GM20431 (cell line): ENCODE measurements around the gene ITGB6.

Experiments used
- in situ Hi-C: fragments of 300-500 bp; cut with MseI, MboI; formaldehyde crosslinking; loops from one replicate; pipeline ENCODE4 v1.15.0; 2020; ENCODE audit warnings: low sequenced_read_pairs; ENCODE audit not compliant: unreplicated experiment

ITGB6 gene, protein sequence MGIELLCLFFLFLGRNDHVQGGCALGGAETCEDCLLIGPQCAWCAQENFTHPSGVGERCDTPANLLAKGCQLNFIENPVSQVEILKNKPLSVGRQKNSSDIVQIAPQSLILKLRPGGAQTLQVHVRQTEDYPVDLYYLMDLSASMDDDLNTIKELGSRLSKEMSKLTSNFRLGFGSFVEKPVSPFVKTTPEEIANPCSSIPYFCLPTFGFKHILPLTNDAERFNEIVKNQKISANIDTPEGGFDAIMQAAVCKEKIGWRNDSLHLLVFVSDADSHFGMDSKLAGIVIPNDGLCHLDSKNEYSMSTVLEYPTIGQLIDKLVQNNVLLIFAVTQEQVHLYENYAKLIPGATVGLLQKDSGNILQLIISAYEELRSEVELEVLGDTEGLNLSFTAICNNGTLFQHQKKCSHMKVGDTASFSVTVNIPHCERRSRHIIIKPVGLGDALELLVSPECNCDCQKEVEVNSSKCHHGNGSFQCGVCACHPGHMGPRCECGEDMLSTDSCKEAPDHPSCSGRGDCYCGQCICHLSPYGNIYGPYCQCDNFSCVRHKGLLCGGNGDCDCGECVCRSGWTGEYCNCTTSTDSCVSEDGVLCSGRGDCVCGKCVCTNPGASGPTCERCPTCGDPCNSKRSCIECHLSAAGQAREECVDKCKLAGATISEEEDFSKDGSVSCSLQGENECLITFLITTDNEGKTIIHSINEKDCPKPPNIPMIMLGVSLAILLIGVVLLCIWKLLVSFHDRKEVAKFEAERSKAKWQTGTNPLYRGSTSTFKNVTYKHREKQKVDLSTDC

DNA sequence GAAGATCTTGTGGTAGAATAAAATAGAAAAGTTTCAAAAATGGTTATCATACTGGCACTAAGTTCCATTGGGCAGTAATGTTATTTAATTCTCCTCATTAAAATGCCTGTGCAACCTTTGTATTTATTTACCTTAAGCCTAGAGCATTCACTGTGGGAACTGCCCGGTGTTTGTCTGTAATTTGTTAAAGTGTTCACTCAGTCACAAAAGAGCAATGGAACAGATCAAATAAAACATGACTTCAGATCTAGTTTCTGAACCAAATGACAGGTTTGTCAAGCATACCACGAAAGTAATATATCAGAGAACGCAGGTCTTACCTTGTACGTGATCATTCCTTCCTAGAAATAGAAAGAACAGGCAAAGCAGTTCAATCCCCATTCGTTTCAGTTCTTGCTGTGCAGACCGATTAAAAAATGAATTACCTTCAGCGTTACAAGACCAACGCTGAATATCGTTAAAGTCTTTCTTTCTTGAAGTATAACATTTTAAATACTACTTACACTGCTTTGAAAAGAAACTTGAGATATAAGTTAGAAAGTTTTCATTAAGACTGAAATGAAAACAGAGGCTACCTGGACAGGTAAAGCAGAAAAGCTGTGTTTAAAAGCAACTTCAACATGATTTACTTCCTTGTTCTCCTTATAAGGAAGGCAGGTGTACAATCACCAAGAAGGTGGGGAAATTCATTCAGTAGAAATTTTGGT is at the start of gene ITGB6:
Gene ITGB6, minus strand, starts transcription at position 590 of the 707 bp plus-strand sequence. Its CDS starts 209 bp downstream, at position 381.
- in situ Hi-C loops, result no loop called here

DNA sequence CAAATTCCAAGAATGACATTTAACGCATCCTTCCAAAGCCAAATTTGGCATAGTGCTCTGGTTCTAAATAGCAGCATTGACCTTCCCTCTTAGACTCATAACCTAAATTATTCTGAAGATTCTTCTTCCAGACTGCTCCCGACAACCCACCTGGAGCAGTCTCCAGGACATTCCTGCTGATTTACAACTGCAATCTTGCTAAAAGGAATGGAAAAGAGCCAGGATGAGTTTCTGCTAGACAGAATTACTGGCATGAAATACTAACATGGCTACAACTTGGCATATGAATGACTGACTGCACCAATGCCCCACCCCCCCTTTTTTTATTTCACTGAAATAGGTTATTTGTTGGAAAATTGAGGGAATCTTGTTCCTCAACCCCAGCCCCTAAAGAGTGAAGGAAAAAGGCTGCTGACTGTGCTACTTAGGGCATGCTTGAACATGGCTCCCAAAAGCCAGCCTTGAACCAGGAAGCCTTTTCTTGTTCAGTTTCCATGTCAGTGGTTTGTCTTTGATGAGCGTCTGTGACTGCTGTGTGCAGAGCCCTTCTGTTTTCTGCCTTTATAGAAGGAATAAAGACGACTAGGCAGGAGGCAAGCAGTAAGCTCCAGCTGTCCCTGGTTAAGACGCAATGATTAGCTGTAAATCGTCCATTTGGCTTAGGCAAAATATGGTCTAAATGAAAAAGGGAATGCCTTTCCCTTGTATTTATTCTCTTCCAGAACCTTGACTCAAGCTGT is 47.4 kb upstream of the ITGB6 start:
- in situ Hi-C loops, result no loop called here

DNA sequence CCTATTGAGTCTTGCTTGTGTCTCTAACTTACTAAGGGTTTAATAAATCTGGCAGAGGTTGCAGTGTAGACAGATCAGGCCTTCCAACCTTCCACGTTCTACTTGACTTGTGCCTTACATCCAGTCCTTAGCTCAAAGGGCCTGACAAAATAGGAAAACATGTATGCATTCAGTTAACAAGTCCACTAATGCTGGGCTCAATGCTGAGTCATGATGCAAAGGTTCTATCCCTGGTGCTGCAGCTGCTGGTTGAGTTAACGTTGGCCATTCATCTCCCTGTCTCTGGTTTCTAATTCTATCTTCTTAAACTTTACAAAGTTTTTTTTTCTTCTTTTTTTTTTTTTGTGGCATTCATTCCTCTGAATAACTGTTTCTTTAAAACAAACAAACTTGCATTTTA is 46.3 kb upstream of the ITGB6 start:
- in situ Hi-C loops, result no loop called here

DNA sequence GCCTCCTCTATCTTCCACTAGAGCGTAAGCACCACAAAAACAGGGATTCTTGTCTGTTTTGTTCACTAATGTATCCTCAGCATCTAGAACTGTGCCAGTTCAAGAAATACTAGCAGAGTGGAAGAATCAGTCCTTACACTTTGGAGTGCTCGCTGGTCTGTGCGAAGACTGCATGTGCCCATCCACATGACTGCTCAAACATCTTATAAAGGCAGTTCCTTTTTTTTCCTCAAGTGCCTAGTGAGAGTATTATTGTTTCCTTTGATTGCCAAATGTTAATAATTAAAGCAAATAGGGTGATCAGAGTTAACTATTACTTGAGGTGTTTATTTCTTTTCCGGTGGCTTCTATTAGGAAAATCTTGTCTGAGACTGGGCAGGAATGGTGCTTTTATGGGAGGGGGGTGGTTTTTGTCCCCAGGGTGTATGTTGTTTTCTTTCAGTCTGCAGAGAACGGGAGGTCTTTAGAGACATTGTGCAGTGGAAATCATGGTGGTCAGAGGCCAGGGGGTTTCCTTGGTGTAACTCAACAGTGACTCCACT is 45.6 kb upstream of the ITGB6 start:
- in situ Hi-C loops, result no loop called here

DNA sequence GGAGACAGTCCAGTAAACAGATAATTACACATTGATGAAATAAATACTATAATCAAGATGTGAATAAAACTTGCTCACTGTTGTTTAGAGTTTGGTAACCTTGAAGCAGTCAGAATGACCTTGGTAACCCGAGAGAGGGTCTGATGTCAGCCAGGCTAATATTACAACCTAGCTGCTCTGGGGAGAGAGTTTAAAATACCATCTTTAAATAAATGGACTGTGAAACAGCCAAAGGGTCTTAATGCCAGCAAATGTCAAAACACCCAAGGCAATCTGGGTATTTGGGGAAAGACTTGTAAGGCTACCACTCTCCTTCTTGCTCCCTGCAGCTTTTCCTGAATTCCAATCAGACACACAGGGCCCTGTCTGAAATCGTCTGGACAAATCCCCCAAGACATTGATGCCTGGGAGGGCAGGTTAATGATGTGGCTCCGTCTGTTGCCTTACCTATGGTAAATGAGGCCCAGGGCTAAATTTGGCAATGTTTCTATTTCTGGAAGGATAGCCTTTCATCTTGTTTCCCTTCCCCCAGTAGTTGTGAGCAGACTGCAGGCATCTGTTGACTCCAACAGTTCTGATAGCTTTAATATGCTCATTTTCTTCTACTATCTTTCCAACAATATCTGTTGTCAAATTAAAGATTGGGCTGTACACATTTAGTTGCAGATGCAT is 43.0 kb upstream of the ITGB6 start:
- in situ Hi-C loops, result no loop called here

DNA sequence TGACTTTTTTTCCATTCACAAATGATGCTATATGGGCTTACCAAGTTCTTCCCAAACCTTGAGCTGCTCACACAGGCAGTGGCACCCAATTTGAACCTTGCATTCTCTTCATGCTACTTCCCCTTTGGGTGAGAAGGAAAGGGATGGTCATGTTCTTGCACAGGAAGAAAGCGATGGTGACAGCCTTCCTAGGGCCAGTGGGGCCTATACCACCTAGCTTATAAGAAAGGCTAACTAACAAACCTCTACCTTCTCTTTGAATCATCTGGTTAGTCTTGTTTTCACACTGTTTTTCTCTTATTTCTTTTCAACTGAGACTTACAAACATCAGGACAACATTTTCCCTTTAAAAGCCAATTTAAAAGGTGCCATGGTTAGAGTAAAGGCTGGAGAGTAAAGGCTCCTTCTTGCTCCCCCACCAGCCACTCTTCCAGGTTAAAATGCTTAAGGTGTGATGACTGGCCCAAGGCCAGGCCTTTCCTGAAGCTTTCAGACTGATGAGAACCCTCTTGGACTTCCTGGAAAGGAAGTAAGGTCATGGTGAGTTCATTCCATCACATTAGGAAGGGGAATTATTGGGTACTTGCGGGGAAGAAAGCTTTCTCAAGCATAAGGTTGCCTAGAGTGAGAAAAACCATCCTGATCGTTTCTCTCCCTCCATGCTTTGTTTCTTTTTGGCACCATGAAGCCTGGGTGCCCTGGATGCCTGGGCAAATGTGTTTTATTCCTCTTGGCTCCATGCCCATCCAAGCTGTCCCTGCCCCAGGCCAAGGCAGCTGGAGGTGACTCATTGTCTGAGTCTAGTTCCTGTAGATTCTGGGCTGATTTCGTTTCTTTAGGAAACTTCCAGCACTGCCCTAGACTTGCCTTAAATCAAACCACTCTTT is 41.4 kb upstream of the ITGB6 start:
- in situ Hi-C loops, result no loop called here

DNA sequence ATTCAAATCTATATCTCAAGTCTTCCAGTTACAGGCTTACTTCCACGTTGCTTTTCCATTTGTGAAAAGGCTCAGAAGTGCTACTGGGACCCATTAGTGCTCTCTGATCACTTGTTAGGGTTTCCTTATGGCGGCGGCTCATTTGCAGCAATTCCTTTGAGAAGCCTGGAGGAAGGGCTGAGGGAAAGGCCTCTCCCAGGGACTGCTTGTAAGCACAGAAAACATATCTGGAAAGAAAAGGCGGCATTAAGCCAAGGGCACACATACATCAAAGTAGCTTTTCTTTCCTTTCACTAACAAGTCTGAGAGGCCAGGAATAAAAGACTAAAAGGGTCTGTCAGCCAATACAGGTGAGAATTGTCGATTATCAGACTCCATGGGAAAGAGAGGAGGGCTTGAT is 39.4 kb upstream of the ITGB6 start:
- in situ Hi-C loops, result no loop called here

DNA sequence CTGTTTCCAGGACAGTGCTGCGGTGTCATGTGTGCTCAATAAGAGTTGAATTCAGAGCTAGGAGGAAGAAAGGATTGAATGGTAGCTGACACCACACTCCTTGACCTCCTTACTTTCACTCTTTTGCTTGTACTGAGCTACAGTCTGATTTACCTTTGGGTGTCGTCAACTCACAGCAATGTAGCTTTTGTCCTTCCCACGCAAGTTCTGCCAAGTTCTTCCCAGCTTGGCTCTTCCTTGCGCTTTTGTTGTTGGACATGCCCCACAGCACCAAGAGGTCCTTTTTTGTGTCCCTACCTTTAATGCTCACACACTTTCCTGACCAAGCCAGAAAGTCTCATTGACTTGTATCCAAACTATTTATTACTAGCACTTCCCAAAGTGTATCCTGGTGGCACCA is 38.3 kb upstream of the ITGB6 start:
- in situ Hi-C loops, result no loop called here

DNA sequence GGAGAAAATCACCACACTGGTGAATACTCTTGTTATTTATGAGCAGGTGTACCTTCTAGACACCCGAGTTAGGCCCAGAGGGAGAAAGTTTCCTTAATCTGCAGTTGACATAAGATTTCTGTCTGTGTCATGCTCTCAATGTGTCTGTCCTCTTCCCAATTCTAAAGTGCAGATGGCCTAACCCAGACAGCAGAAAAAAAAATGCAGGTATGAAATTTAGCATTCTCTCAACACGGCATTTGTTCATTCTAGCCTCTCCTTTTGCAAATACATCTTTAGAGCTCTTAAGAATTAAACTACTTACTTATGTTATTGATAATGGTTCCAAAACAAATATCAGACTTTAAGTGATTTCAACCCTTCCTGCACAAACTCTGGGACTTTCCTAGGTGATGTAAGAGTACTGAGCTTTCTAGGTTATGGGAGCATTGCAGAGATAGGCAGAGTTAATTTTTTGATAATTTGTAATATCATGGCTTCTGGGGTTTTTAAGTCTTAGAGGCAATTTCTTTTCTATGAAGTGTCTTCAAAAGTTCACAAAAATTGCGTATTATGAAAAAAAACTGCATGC is 32.9 kb upstream of the ITGB6 start:
- in situ Hi-C loops, result no loop called here

DNA sequence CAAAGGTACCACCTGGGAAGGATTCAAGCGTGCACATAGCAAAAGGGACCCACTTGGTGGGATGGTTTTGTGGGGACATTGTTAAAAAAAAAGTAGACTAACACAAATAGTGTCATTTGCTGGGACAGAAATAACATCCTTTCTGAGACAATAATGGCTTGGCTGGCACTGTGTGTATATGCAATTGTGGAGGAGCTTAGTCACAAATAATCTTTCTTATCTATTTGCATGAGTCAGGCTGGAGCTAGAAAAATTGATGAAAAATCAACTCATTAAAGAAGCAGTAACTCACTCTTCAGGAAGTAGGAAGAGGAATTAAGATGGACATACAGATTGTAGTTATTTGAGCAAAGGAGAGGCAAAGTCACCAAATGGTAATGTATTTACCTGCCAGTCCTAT is 29.5 kb upstream of the ITGB6 start:
- in situ Hi-C loops, result no loop called here

DNA sequence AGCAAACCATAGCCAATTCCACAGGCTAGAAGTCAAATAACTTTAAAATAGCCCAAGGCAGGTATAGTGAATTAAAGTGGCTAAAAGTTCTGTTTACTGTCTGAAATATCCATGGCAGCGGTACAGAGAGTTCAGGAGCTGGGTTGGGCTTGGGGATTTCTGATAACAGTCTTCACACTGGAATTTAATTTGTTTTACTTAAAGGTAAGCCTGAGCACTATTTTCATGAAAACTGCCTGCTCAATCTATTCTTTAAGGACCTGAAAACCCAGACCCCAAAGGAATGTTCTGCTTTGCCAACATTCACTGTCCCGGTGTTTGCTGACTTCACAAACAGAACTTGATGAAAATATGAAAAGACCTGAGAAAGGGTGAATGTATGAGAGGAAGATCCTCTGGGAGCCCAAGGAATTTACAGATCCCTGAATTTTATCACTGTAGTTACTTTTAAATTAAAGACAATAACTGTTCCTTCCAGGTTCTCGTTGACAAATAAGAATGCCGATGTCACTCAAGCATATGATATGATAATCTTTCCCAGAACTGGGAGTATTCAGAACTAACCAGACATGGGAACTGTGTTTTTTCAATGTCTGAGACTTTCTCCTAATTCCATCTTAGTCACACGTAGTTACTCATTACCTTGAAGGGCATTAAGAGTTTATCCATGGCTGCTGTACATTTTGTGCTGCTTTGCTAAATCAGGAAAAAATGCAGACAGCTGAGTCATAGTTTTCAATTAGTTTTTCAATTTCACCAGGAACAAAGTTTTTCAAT is 28.3 kb upstream of the ITGB6 start:
- in situ Hi-C loops, result no loop called here

DNA sequence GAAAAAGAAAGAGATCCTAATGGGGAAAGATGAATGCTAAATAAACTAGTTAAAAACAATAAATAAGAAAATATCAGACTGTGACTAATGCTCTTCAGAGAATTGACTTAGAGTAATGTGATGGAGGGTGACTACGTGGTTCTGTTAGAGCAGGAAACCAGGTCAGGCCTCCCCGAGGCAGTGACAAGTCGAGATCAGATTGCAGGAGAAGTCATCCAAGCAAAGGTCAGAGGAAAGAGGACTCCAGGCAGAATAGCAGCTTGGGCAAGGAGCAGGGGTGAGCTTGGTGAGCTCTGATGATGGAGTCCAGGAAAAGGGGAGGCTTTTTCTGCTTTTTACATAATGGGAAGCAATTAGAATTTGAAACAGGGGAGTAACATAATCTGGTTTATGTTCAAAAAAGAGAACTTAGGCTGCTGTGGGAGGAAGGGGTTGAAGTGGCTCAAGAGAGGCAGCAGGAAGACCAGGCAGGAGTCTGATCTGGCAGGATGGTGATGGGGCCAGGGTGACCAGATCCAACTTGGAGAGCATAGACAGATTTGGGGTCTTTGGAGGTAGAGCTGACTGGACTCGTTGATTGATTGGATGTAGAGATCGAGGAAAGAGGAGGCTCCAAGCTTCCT is 27.3 kb upstream of the ITGB6 start:
- in situ Hi-C loops, result no loop called here

DNA sequence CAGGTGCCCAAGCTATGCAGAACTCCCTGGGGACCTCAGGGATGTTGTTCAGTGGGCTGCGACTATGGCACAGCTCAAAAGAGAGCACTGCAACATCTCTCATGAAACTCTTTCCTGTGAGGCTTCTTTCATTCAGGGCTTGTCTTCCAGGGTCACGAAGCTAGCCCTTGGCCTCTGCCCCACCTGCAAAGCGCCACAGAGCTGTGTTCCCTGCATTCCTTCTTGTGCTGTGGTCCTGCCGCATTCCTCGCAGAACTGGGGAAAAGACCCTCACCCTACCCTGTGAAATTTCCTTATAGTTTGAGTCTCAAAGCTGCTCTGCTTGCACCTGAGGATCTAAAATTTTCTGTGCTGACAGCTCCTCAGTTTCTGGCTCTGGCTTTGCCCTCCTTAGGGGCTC is 26.3 kb upstream of the ITGB6 start:
- in situ Hi-C loops, result no loop called here

DNA sequence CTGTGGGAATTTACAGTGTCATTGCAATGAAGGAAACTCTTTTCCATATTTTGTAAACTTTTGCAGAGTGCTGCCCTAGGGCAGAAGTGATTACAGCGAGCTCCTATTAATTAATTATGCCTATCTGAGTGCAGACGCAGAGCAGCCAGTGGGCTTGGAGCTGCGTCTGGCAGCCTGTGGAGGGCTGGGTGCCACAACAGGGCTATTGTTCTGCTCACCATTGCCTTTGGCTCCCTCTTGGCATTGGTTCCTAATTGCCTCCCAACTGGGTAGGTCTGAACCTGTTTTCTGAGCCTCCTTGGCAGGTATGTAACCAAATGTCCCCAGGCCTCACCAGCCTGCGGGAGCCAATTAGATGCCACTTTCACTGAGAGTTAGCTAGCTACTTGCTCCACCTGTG is 25.6 kb upstream of the ITGB6 start:
- in situ Hi-C loops, result no loop called here

DNA sequence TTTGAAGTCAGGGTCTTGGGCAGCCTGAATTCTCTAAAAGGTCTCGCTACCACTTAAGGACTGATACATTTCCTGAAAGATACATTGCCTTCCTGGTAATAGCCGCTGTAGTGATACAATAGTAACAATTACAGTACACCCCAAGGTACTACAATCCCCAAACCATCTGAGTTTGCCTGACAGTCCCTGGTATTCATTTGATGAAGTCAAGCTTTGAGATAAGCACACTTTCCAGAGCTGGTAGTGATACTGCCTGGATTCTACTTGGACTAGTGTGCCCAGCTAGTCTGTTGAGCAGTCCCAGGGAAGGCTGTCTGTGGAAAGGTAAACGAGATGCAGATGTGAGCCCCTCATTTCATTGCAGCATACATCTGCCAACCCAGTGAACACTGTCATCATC is 24.4 kb upstream of the ITGB6 start:
- in situ Hi-C loops, result no loop called here

DNA sequence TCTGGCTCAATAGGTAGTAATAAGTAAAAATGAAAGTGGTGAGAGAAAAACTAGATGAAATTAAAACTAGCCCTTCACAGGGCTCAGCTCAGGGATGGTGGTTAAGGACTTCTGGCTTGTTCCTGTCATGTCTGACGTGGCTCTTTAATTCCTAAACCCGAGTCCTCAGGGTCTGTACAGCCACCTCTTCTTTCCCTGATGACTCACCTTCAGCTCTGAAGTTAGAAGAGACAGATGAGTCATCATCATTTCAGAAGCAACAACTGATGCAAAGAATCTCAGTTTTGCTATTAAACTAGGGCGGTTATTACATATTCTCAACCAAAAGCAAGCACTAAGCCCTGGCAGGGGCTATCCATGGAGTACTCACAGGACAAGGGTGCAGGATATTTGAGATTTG is 24.0 kb upstream of the ITGB6 start:
- in situ Hi-C loops, result no loop called here

DNA sequence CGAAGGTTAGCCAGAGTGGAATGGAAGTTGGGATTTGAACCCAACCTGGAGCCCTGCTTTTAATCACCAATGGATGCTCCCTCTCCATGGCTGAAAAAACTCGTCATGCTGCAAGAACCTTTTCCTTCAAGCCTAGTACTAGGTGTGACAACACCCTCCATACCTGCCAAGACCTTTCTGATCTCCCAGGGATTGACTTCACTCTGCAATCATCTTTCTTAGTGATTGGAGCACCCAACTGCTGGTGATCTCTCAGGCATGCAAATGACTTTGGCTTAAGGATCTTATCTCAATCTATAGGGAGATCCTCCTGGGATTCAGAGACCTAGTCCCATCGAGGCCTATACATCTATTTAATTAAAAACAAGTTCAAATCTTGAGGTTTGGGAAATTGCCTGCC is 23.5 kb upstream of the ITGB6 start:
- in situ Hi-C loops, result no loop called here
